Cortex of kidney (tissue), 1 donor: Measurements from ENCODE around the gene ARGLU1.

Experiments used
- DNase-seq: peaks from one replicate; lab custom pipeline; 2025; lab: John Stamatoyannopoulos, UW

The ARGLU1 gene

GRCh38 chr13:106541826-106542225 lies 26.1 kb downstream of the ARGLU1 start:
- no peak for DNase-seq

GRCh38 chr13:106540613-106541012 lies 27.3 kb downstream of the ARGLU1 start:
- no peak for DNase-seq

- no peak for DNase-seq
These were observed 30.4 kb downstream of the ARGLU1 start for GRCh38 chr13:106537521-106537920.

- no peak for DNase-seq
These were observed 31.5 kb downstream of the ARGLU1 start for GRCh38 chr13:106536244-106537034.

GRCh38 chr13:106535552-106536243 lies 32.2 kb downstream of the ARGLU1 start, which contains the start of gene EFNB2:
EFNB2 (minus strand) TSS chr13:106535662; CDS start chr13:106534964, 698 bp downstream.
- DNase-seq: no peak

- DNase-seq: no peak
These were observed 33.0 kb downstream of the ARGLU1 start for GRCh38 chr13:106534639-106535551.

- DNase-seq: no peak
These were observed 33.8 kb downstream of the ARGLU1 start for GRCh38 chr13:106533943-106534638.

GRCh38 chr13:106533101-106533942 lies 34.6 kb downstream of the ARGLU1 start:
- DNase-seq: no peak

GRCh38 chr13:106532111-106532929 lies 35.6 kb downstream of the ARGLU1 start:
- no peak for DNase-seq

GRCh38 chr13:106530980-106531481 lies 36.9 kb downstream of the ARGLU1 start:
- DNase-seq: no peak

- DNase-seq: no peak
These were observed 37.6 kb downstream of the ARGLU1 start for GRCh38 chr13:106530171-106530851.

GRCh38 chr13:106529415-106530170 lies 38.3 kb downstream of the ARGLU1 start:
- DNase-seq: no peak

GRCh38 chr13:106528718-106529414 lies 39.1 kb downstream of the ARGLU1 start:
- no peak for DNase-seq

GRCh38 chr13:106527826-106528225 lies 40.1 kb downstream of the ARGLU1 start:
- DNase-seq: no peak

- DNase-seq: no peak
These were observed 40.5 kb downstream of the ARGLU1 start for GRCh38 chr13:106527445-106527801.

- DNase-seq: no peak
These were observed 41.0 kb downstream of the ARGLU1 start for GRCh38 chr13:106526738-106527444.

GRCh38 chr13:106525865-106526264 lies 42.1 kb downstream of the ARGLU1 start:
- no peak for DNase-seq
